HG02840 (cell line): ENCODE measurements around the gene ZSCAN10.
"Not testable (repeated sequence)": the region's sequence is repeated elsewhere in the genome, so short reads cannot be mapped to it uniquely, and the experiment has no call there.

Experiments
- ATAC-seq: cut with Tn5 transposase; IDR thresholded peaks from one replicate; pipeline ENCODE4 v1.9.1; 2021; ENCODE audit warnings: mild to moderate bottlenecking, moderate library complexity, moderate number of reproducible peaks; ENCODE audit not compliant: unreplicated experiment, low FRiP score

Gene ZSCAN10

DNA sequence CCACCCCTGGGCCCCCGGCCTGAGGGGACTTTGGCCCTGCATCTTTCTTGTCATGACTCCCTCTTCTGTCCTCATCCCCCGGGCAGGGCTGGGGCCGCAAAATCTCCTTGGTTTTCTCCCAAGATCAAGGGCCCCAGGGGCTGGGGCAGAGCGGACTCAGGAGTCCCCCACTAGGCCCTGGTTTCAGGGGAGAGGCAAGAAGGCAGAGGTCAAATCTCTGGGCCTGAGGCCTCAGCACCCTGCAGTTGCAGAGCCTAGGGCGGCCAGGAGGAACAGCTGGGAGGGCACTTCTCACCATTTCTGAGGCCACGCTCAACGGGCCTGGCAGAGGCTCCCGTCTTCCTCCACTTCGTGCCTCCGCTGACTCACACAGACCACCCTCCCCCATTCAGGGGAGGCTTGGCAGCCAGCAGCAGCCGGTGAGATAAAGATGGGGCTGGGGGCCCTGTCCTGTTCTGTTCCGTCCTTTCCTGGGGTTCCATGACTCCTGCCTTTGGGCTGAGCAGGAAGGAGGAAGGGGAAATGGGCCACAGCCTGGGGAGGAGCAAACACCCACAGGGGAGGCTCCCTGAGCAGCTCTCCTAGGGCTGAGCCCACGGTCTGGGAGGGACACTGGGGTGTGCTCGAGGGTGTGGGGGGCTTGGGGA is 12.4 kb downstream of the ZSCAN10 start:
- no peak for ATAC-seq

DNA sequence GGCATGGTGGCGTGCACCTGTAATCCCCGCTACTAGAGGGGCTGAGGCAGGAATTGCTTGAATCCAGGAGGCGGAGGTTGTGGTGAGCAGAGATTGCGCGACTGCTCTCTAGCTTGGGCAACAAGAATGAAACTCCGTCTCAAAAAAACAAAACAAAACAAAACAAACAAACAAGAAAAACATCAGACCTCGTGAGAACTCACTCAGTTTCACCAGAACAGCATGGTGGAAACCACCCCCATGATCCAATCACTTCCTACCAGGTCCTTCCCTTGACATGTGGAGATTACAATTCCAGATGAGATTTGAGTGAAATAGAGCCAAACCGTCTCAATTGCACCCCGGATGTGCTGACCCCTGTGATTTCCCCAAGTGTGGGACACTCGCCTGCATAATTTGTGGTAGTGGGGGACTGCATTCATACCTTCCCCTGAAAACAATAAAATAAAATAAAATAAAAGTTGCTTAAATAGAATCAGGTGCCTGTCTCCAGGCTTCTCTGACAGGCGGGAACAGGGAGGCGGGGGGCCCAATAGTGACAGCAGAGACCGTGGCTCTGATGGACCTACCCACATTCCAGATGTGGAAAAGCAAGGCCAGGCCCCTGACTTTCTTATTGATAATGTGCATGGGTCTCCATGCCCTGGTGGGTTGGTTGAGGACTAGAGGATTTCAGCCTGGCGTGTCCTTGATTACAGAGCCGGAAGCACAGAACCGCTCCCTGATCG is 13.1 kb downstream of the ZSCAN10 start:
- ATAC-seq: no peak

- ATAC-seq: no peak
Measured at GRCh38 chr16:3084969-3085670, 14.0 kb downstream of the ZSCAN10 start.

DNA sequence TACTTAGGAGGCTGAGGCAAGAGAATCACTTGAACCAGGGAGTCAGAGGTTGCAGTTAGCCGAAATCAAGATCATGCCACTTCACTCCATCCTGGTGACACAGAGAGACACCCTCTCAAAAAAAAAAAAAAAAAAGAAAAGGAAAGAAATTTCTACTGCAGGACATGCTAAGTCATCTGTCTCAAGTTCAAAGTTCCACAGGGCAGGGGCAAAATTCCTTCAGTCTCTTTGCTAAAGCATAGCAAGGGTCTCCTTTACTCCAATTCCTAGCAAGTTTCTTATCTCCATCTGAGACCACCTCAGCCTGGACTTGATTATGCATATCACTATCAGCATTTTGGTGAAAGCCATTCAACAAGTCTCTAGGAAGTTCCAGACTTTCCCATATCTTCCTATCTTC is 14.6 kb downstream of the ZSCAN10 start:
- no peak for ATAC-seq

GRCh38 chr16:3083408-3083807 is 15.7 kb downstream of the ZSCAN10 start:
- not testable (repeated sequence) for ATAC-seq

GRCh38 chr16:3081957-3082356 is 17.1 kb downstream of the ZSCAN10 start:
- ATAC-seq: not testable (repeated sequence)

DNA sequence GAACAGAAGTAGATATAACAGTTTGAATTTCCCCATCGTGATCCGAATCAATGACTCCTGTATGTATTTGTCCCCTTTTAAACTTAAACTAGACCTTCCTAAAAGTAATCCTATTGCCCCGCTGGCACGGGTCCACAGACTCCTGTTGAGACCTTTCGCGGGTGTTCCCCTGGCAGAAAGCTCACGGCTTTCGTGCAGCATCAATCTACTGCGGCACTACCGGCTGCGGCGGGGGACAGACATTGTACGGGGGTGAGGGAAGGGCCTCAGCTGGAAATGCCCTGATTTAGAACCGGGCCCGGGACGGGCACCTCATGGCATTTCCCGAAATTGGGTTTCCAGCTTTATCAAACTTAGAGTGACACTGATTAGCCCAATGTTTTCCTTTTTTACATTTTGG is 19.1 kb downstream of the ZSCAN10 start:
- no peak for ATAC-seq

DNA sequence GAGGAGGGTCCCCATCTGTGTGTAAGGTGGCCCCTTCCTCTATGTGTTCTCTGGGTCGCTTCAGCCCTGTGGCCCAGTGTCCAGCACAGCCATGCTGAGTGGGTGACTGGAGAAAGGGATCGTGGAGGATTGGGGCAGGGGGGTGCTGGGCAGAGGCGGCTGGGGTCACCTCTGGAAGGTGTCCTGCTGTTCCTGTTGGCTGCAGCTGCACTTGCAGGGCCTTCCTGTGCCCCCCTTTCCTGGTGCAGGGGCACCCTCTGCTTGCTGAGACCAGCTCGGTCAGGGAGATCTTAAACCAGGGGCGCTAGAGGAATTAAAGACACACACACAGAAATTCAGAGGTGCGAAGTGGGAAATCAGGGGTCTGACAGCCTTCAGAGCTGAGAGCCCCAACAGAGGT is 22.5 kb downstream of the ZSCAN10 start:
- no peak for ATAC-seq

GRCh38 chr16:3075946-3076345 is 23.1 kb downstream of the ZSCAN10 start:
- ATAC-seq: not testable (repeated sequence)

- ATAC-seq: no peak
Measured at GRCh38 chr16:3075523-3075915, 23.6 kb downstream of the ZSCAN10 start.

DNA sequence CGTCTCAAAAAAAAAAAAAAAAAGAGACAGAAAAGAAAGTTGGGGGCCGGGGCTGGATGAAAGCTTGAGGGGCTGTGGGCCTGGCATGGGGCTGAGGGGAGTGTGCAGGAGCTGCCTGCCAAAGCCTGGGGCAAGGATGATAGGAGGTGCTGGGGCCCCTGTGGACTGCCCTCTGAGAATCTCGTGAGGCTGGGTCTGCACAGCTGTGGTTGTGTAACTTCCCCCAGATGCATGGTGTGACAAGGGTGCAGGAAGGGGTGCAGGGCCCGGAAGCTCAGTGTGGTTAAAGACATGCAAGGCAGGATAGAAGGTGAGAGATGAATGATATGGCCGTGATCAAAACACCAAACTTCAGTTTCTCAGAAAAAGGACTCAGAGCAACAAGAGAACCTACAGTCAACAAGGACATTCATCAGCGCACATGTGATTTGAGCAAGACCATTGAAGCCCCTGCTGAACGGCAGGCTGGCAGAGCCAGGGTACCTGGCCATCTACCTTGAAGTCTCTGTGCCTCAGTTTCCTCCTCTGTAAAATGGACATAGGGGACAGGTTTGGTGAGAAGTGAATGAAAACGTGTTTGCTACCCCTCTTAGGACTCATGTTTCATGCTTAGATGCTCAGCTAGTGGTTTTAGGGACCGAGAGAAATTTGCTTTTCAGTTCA is 24.1 kb downstream of the ZSCAN10 start:
- ATAC-seq: peak; percentile 49

DNA sequence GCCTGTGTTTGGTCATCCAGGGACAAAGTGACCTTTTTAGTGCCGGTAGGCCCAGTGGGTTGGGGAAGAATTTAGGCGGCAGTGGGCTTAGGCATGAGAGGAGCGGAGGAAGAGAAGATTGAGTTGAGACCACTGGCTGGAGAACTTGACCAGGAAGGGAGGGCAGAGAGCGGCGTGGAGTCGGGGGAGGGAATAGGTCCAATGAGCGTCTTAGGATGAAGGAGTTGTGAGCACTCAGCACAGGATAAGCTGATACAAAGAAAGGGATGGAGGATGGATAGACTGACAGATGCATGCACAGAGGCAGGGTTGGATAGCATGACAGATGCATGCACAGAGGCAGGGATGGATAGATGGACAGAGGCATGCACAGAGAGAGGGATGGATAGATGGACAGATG is 25.6 kb downstream of the ZSCAN10 start:
- no peak for ATAC-seq

GRCh38 chr16:3072576-3073263 is 26.4 kb downstream of the ZSCAN10 start:
- not testable (repeated sequence) for ATAC-seq

- ATAC-seq: not testable (repeated sequence)
Measured at GRCh38 chr16:3072148-3072547, 26.9 kb downstream of the ZSCAN10 start.

DNA sequence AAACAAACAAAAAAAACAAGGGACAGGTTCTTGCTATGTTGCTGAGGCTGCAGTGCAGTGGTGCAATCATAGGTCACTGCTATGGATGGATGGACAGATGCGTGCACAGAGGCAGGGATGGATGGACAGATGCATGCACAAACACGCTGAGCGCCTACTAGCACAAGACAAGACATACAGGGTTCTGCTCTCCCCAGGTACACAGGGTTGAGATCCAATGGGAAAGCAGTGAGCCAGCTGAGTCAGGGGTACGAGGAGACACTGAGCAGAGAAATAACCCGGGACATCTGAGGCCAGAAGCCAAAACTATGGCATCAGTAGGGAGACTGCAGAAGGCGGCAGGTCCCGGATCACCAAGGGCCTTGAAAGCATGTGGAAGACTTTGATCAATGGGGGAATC is 27.4 kb downstream of the ZSCAN10 start:
- ATAC-seq: no peak

DNA sequence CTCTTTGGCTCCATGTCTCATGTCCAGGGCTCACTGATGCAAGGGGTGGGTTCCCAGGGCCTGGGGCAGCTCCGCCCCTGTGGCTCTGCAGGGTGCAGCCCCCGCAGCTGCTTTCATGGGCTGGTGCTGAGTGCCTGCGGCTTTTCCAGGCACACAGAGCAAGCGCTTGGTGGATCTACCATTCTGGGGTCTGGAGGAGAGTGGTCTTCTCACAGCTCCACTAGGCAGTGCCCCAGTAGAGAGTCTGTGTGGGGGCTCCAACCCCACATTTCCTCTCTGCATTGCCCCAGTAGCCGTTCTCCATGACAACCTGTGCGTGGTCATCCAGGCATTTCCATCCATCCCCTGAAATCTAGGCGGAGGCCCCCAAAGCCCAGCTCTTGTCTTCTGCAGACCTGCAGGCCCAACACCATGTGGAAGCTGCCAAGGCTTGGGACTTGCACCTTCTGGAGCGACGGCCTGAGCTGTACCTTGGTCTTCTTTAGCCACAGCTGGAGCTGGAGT is 28.4 kb downstream of the ZSCAN10 start:
- no peak for ATAC-seq

DNA sequence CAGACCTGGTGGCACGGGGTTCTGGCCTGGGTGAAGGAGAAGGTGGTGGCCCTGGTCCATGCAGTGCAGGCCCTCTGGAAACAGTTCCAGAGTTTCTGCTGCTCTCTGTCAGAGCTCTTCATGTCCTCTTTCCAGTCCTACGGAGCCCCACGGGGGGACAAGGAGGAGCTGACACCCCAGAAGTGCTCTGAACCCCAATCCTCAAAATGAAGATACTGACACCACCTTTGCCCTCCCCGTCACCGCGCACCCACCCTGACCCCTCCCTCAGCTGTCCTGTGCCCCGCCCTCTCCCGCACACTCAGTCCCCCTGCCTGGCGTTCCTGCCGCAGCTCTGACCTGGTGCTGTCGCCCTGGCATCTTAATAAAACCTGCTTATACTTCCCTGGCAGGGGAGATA is 29.9 kb downstream of the ZSCAN10 start:
- ATAC-seq: not testable (repeated sequence)

DNA sequence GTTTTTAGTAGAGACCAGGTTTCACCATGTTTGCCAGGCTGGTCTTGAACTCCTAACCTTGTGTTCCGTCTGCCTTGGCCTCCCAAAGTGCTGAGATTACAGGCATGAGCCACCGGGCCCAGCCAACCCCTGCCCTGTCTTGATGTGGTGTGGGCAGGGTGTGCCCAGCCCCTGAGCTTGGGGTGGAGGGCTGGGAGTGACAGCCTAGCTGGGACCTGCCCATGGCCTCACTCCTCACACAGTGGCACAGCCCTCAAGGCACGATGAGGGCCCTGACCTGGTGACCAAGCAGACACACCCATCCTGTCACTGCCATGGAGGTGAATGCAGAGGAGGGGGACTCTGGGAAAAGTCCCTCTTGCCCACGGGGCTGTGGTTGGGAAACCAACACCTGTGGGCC is 30.6 kb downstream of the ZSCAN10 start:
- ATAC-seq: no peak

DNA sequence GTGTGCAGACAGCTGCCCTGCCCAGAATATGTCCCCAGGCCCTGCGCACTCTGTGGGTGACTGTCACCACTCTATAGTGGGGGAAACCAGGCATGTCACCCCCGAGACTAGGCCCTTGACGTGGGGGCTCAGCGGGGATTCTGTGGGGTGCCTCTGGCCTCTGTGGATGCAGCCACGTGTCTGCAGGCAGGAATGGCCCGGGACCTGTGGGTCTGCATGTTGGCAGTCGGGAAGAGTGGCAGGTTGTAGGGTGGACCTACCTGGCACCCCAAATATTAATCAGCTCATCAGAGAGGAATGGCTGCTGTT is 32.7 kb downstream of the ZSCAN10 start:
- no peak for ATAC-seq

DNA sequence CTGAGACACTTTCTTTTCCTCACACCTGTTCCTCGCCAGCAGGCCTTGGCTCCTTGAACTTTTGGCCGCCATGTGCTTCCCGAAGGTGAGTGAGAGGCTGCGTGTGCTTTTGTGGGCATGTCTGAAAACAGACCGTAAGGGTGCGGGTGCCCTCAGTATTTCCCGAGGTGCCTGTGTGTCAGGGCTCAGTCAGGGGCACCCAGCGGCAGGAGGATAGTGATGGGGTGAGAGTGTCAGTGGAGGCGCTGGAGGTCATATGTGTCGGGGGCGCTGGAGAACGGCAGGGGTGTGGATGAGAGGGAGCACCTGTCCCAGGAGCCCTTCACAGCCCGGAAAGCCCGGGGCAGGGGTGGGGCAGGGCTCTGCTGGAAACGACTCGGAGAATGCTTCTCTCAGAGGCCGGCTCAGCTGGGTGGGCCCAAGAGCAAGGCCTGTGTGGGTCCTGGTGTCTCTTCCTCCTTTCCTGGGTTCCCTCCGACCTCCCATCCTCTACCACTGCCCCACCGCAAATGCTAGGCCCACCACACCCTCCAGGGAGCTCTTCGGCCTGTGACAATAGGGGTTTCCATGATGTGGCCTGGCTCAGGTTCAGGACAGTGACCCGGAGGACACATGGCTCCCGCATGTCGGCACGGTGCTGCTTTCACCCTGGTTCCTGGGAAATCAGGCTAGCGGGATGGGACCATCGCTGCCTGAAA is 33.2 kb downstream of the ZSCAN10 start:
- ATAC-seq: no peak
